DND-41 (cell line): ENCODE measurements around the gene HNRNPH1.

Experiments used
- ATAC-seq: fragments of 200-7000 bp; cut with Tn5 transposase; 3 replicates; pipeline ENCODE4 v1.9.1; 2021; ENCODE audit warnings: low read depth; ENCODE audit not compliant: insufficient read depth
- DNase-seq: peaks from one replicate; pipeline ENCODE4 v3.0.0-alpha.2; 2020
- H2AFZ ChIP-seq: 2 replicates; pipeline ENCODE4 v1.6.0; 2012; ENCODE audit warnings: low read depth, low read length
- H3K27ac ChIP-seq: 2 replicates; pipeline ENCODE4 v1.5.1; 2012; ENCODE audit warnings: low read length, inconsistent platforms
- H3K27me3 ChIP-seq: fragments of 200-600 bp; sonication (generic); 2 replicates; pipeline ENCODE4 v1.6.0; 2012; ENCODE audit warnings: low read length, mild to moderate bottlenecking, inconsistent platforms; ENCODE audit not compliant: insufficient read depth, poor library complexity
- H3K36me3 ChIP-seq: 2 replicates; pipeline ENCODE4 v1.5.1; 2012; ENCODE audit warnings: low read length, inconsistent platforms; ENCODE audit not compliant: insufficient read depth
- H3K4me1 ChIP-seq: 2 replicates; pipeline ENCODE4 v1.5.1; 2012; ENCODE audit warnings: mild to moderate bottlenecking, low read length; ENCODE audit not compliant: insufficient read depth
- H3K4me2 ChIP-seq: 2 replicates; pipeline ENCODE4 v1.6.0; 2012; ENCODE audit warnings: mild to moderate bottlenecking, moderate library complexity, low read length, inconsistent platforms; ENCODE audit not compliant: insufficient read depth
- H3K4me3 ChIP-seq, 2 experiments: fragments of 200-600 bp in 1 of 2; shearing (Covaris generic) in 1 of 2; 2 replicates each; pipeline ENCODE4 v1.5.1; 2012 to 2016; ENCODE audit warnings: inconsistent platforms in 2 of 2, low read length in 2 of 2, mild to moderate bottlenecking in 2 of 2, low read depth in 1 of 2, moderate library complexity in 1 of 2
- H3K79me2 ChIP-seq: 2 replicates; pipeline ENCODE4 v1.6.0; 2012; ENCODE audit warnings: low read length, inconsistent platforms; ENCODE audit not compliant: insufficient read depth
- H3K9ac ChIP-seq: 2 replicates; pipeline ENCODE4 v1.6.0; 2012; ENCODE audit warnings: low read depth, mild to moderate bottlenecking, inconsistent platforms, low read length, moderate library complexity
- H3K9me3 ChIP-seq: 2 replicates; pipeline ENCODE4 v1.5.1; 2012; ENCODE audit warnings: low read length, moderate library complexity, mild to moderate bottlenecking, inconsistent platforms; ENCODE audit not compliant: insufficient read depth, severe bottlenecking
- H4K20me1 ChIP-seq: 2 replicates; pipeline ENCODE4 v1.6.0; 2012; ENCODE audit warnings: low read length; ENCODE audit not compliant: insufficient read depth
- EZH2 ChIP-seq: IDR thresholded peaks from 3 replicates; pipeline ENCODE4 v1.6.1; 2012; ENCODE audit warnings: borderline replicate concordance, low read depth, mild to moderate bottlenecking, moderate library complexity, low read length, inconsistent platforms; ENCODE audit not compliant: severe bottlenecking
- TF ChIP-seq, protein P1 (sequence below): IDR thresholded peaks from 2 replicates; pipeline ENCODE4 v1.5.1; 2012; ENCODE audit warnings: borderline replicate concordance, low read length, moderate library complexity, mild to moderate bottlenecking; ENCODE audit not compliant: poor library complexity, severe bottlenecking; ENCODE audit errors: extremely low read depth

The HNRNPH1 gene

GRCh38 chr5:179617930-179618329 is 5.5 kb downstream of the HNRNPH1 start:
- no peak for ATAC-seq
- no peak overlapping the region for H2AFZ ChIP-seq
- peaks cover 99% of the 10 kb centered on the region for H3K36me3 ChIP-seq
- no peak overlapping the region for H3K9ac ChIP-seq
- H3K4me3 ChIP-seq, result peak overlapping the region in 1 of 2 experiments; percentile 85; a peak in 2 of 4 replicates
- TF ChIP-seq, protein P1, sequence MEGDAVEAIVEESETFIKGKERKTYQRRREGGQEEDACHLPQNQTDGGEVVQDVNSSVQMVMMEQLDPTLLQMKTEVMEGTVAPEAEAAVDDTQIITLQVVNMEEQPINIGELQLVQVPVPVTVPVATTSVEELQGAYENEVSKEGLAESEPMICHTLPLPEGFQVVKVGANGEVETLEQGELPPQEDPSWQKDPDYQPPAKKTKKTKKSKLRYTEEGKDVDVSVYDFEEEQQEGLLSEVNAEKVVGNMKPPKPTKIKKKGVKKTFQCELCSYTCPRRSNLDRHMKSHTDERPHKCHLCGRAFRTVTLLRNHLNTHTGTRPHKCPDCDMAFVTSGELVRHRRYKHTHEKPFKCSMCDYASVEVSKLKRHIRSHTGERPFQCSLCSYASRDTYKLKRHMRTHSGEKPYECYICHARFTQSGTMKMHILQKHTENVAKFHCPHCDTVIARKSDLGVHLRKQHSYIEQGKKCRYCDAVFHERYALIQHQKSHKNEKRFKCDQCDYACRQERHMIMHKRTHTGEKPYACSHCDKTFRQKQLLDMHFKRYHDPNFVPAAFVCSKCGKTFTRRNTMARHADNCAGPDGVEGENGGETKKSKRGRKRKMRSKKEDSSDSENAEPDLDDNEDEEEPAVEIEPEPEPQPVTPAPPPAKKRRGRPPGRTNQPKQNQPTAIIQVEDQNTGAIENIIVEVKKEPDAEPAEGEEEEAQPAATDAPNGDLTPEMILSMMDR, result peak; percentile 4
- no peak for TF ChIP-seq EZH2
- DNase-seq, result no peak
- H3K4me2 ChIP-seq, result peak overlapping the region; percentile 89
- peaks cover 57% of the 10 kb centered on the region for H3K4me1 ChIP-seq
- H3K9me3 ChIP-seq, result no peaks in the 10 kb centered on the region
- no peaks in the 10 kb centered on the region for H3K27me3 ChIP-seq
- no peak overlapping the region for H3K27ac ChIP-seq
- peaks cover 97% of the 10 kb centered on the region for H3K79me2 ChIP-seq
- peaks cover 95% of the 10 kb centered on the region for H4K20me1 ChIP-seq

- TF ChIP-seq EZH2, result no peak
- TF ChIP-seq, protein P1, result no peak
- Histone ChIP-seq H3K9me3 (no peaks in the 10 kb centered on the region), H3K4me1 (peaks cover 49% of the 10 kb centered on the region), H2AFZ (no peak overlapping the region), H3K9ac (no peak overlapping the region), H3K4me3 (peak overlapping the region in 1 of 2 experiments; percentile 2; a peak in 1 of 4 replicates), H3K27me3 (no peaks in the 10 kb centered on the region), H4K20me1 (peaks cover 92% of the 10 kb centered on the region), H3K79me2 (peaks cover 87% of the 10 kb centered on the region), H3K27ac (no peak overlapping the region), H3K36me3 (peaks cover 98% of the 10 kb centered on the region), H3K4me2 (peak overlapping the region; percentile 89; the same call in 1 of the 2 replicates)
- DNase-seq (no peak), ATAC-seq (no peak)
These were observed 7.4 kb downstream of the HNRNPH1 start for GRCh38 chr5:179616002-179616594.

DNA sequence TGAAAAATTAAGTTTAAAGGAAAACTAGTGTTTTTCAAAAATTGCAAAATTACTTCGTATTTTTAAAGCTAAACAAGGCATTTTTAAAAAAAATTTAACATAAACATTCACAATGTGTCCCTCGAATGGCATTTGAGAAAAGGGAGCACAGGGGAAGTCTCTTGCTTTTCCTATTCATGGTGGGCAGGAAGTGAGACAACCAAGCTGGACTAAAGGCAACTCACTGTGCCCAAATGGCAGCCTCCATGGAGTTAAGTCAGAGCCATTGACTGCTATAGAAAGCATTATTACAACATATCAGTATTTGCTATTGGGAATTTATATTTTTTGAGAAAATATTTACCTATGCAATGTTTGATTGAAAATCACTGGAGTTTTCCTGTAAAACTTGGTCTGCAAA is 8.3 kb downstream of the HNRNPH1 start:
- ATAC-seq (no peak), DNase-seq (no peak)
- no peak overlapping the region for H3K9ac ChIP-seq
- H3K79me2 ChIP-seq, result peaks cover 83% of the 10 kb centered on the region
- TF ChIP-seq EZH2, result no peak
- TF ChIP-seq, protein P1, result no peak
- H4K20me1 ChIP-seq, result peaks cover 92% of the 10 kb centered on the region
- H3K27ac ChIP-seq, result no peak overlapping the region
- peaks cover 40% of the 10 kb centered on the region for H3K4me1 ChIP-seq
- H3K36me3 ChIP-seq, result peaks cover 98% of the 10 kb centered on the region
- H2AFZ ChIP-seq, result no peak overlapping the region
- H3K27me3 ChIP-seq, result no peaks in the 10 kb centered on the region
- H3K4me3 ChIP-seq, result no peak overlapping the region
- H3K9me3 ChIP-seq, result no peaks in the 10 kb centered on the region
- H3K4me2 ChIP-seq, result no peak overlapping the region

- peaks cover 93% of the 10 kb centered on the region for H4K20me1 ChIP-seq
- H3K4me2 ChIP-seq, result no peak overlapping the region
- H3K4me1 ChIP-seq, result peaks cover 36% of the 10 kb centered on the region
- H2AFZ ChIP-seq, result no peak overlapping the region
- H3K27me3 ChIP-seq, result no peaks in the 10 kb centered on the region
- peaks cover 98% of the 10 kb centered on the region for H3K36me3 ChIP-seq
- no peaks in the 10 kb centered on the region for H3K9me3 ChIP-seq
- ATAC-seq, result no peak
- no peak for TF ChIP-seq EZH2
- TF ChIP-seq, protein P1, result no peak
- no peak overlapping the region for H3K4me3 ChIP-seq
- H3K79me2 ChIP-seq, result peaks cover 78% of the 10 kb centered on the region
- no peak for DNase-seq
- H3K27ac ChIP-seq, result no peak overlapping the region
- H3K9ac ChIP-seq, result no peak overlapping the region
These were observed 8.7 kb downstream of the HNRNPH1 start for GRCh38 chr5:179614745-179615144.
